A673 (cell line): Measurements from ENCODE around the gene CCDC15. TPM values are rescaled to one million over a fixed set of nuclear protein-coding genes. Genes with fewer than 3 reads are reported as not detected.
"Not testable (repeated sequence)": the region's sequence is repeated elsewhere in the genome, so short reads cannot be mapped to it uniquely, and the experiment has no call there.

ENCODE experiments used
- BruUV-seq: library from RNA; stranded (reverse); fragments of 400-500 nt; replicated peaks from 2 replicates; lab custom pipeline; 2021; lab: Mats Ljungman, UMichigan
- CTCF ChIA-PET: fragments of 300-600 bp; sonication (Branson Sonifier 250); formaldehyde crosslinking; loops from one replicate; lab custom pipeline; 2022; ENCODE audit warnings: antibody characterized with exemption; lab: Charles Lee
- POLR2A ChIA-PET: fragments of 300-600 bp; sonication (Branson Sonifier 250); formaldehyde crosslinking; loops from one replicate; lab custom pipeline; 2022; ENCODE audit warnings: antibody characterized with exemption; ENCODE audit not compliant: low non-redundant PET; lab: Charles Lee
- DNase-seq: peaks from one replicate; pipeline ENCODE4 v3.0.0-alpha.2; 2015; ENCODE audit warnings: low spot score
- H3K27ac ChIP-seq: fragments of 200-600 bp; sonication (generic); 2 replicates; pipeline ENCODE4 v1.5.1; 2016; ENCODE audit warnings: mixed run types, low read depth, mild to moderate bottlenecking, mixed read lengths, antibody characterized with exemption, low read length; ENCODE audit not compliant: poor library complexity, severe bottlenecking
- H3K27me3 ChIP-seq: fragments of 200-600 bp; sonication (generic); replicated peaks from 2 replicates; pipeline ENCODE4 v1.6.1; 2017; ENCODE audit warnings: mixed run types, low read depth, mild to moderate bottlenecking, mixed read lengths, antibody characterized with exemption, low read length; ENCODE audit not compliant: insufficient read depth, poor library complexity
- H3K36me3 ChIP-seq: fragments of 200-600 bp; sonication (generic); 2 replicates; pipeline ENCODE4 v1.6.1; 2016; ENCODE audit warnings: mixed run types, mild to moderate bottlenecking, mixed read lengths, antibody characterized with exemption, low read length; ENCODE audit not compliant: insufficient read depth, poor library complexity, severe bottlenecking
- H3K4me1 ChIP-seq: fragments of 200-600 bp; sonication (generic); 2 replicates; pipeline ENCODE4 v1.6.1; 2017; ENCODE audit warnings: mixed run types, mild to moderate bottlenecking, mixed read lengths, antibody characterized with exemption, low read length; ENCODE audit not compliant: insufficient read depth, poor library complexity, severe bottlenecking
- H3K4me3 ChIP-seq: fragments of 200-600 bp; sonication (generic); 2 replicates; pipeline ENCODE4 v1.5.1; 2016; ENCODE audit warnings: low read depth, mixed run types, mild to moderate bottlenecking, mixed read lengths, low read length; ENCODE audit not compliant: poor library complexity, severe bottlenecking
- H3K9me3 ChIP-seq: fragments of 200-600 bp; sonication (generic); 2 replicates; pipeline ENCODE4 v1.6.1; 2016; ENCODE audit warnings: mixed run types, low read depth, mild to moderate bottlenecking, mixed read lengths, antibody characterized with exemption, low read length; ENCODE audit not compliant: poor library complexity, severe bottlenecking
- CTCF ChIP-seq: fragments of 300-800, 200-600 bp; sonication (generic); conservative IDR thresholded peaks from 2 replicates; pipeline ENCODE4 v1.5.1; 2017; ENCODE audit warnings: low read depth, mild to moderate bottlenecking, antibody characterized with exemption, low read length, moderate library complexity, mixed read lengths
- EZH2 ChIP-seq: fragments of 200-600 bp; sonication (generic); IDR thresholded peaks from 2 replicates; pipeline ENCODE4 v1.6.1; 2017; ENCODE audit warnings: borderline replicate concordance, low read depth, mild to moderate bottlenecking, mixed read lengths, antibody characterized with exemption, low read length; ENCODE audit not compliant: poor library complexity, severe bottlenecking
- intact Hi-C: fragments of 100-400 bp; cut with micrococcal nuclease; formaldehyde crosslinking; loops from one replicate; pipeline ENCODE4 v1.10.0; 2022; ENCODE audit not compliant: unreplicated experiment
- total RNA-seq: library from RNA; stranded (reverse); gene quantifications from 2 replicates; pipeline ENCODE4 v1.2.3, GENCODE V29; 2021

The CCDC15 gene
- total RNA-seq, 1 experiment from 2014 or later = 5.4 TPM

GRCh38 chr11:125088576-125089455 lies 134.8 kb downstream of the CCDC15 start:
- Histone ChIP-seq H3K36me3 (no peaks in the 10 kb centered on the region), H3K9me3 (no peaks in the 10 kb centered on the region), H3K4me3 (no peak overlapping the region), H3K27ac (no peak overlapping the region), H3K27me3 (no peaks in the 10 kb centered on the region), H3K4me1 (no peaks in the 10 kb centered on the region)
- ChIA-PET CTCF (no interaction called here), POLR2A (no interaction called here)
- DNase-seq = no peak
- no TSS peak for BruUV-seq
- no peak for TF ChIP-seq CTCF
- TF ChIP-seq EZH2 = no peak
- intact Hi-C loops = no loop called here

GRCh38 chr11:125089481-125089880 lies 135.5 kb downstream of the CCDC15 start:
- H3K27ac ChIP-seq, H3K9me3 ChIP-seq, H3K4me1 ChIP-seq, DNase-seq, H3K36me3 ChIP-seq, POLR2A ChIA-PET, H3K27me3 ChIP-seq, intact Hi-C loops, BruUV-seq, H3K4me3 ChIP-seq: not testable (repeated sequence)
- CTCF ChIA-PET = interaction anchor here (2.1 to 2.9 kb wide), 2 partner anchors 35 to 53 kb away, joined by 15 to 34 read pairs; no protein-coding TSS in a partner anchor

GRCh38 chr11:125090151-125090550 lies 136.1 kb downstream of the CCDC15 start:
- POLR2A ChIA-PET, H3K27ac ChIP-seq, H3K4me1 ChIP-seq, H3K9me3 ChIP-seq, DNase-seq, H3K4me3 ChIP-seq, BruUV-seq, H3K36me3 ChIP-seq, H3K27me3 ChIP-seq: not testable (repeated sequence)
- intact Hi-C loops = loop anchor here (2.0 to 5.0 kb wide), 3 partner anchors 259 to 782 kb away; no protein-coding TSS in a partner anchor
- CTCF ChIA-PET = interaction anchor here (0.5 to 2.9 kb wide), 5 partner anchors 10 to 343 kb away, joined by 3 to 34 read pairs (median 15); no protein-coding TSS in a partner anchor

- no peak for DNase-seq
- Histone ChIP-seq H3K27me3 (no peaks in the 10 kb centered on the region), H3K4me1 (no peaks in the 10 kb centered on the region), H3K4me3 (no peak overlapping the region), H3K27ac (no peak overlapping the region), H3K9me3 (no peaks in the 10 kb centered on the region), H3K36me3 (peaks cover 1% of the 10 kb centered on the region)
- intact Hi-C loops = loop anchor here (1.0 to 5.0 kb wide), 4 partner anchors 50 to 781 kb away; no protein-coding TSS in a partner anchor
- ChIA-PET CTCF (interaction anchor here (0.5 to 2.9 kb wide), 9 partner anchors 9 to 343 kb away, joined by 3 to 34 read pairs (median 5); no protein-coding TSS in a partner anchor), POLR2A (no interaction called here)
- no TSS peak for BruUV-seq
- TF ChIP-seq EZH2 (no peak), CTCF (no peak)
These were observed 136.8 kb downstream of the CCDC15 start for GRCh38 chr11:125090816-125091215.
